ENCODE data around the gene PDLIM5. TPM values are rescaled to one million over a fixed set of nuclear protein-coding genes. Genes with fewer than 3 reads are reported as not detected.

PDLIM5 gene
- total RNA-seq, 1 experiment from 2014 or later, result 106 TPM

DNA sequence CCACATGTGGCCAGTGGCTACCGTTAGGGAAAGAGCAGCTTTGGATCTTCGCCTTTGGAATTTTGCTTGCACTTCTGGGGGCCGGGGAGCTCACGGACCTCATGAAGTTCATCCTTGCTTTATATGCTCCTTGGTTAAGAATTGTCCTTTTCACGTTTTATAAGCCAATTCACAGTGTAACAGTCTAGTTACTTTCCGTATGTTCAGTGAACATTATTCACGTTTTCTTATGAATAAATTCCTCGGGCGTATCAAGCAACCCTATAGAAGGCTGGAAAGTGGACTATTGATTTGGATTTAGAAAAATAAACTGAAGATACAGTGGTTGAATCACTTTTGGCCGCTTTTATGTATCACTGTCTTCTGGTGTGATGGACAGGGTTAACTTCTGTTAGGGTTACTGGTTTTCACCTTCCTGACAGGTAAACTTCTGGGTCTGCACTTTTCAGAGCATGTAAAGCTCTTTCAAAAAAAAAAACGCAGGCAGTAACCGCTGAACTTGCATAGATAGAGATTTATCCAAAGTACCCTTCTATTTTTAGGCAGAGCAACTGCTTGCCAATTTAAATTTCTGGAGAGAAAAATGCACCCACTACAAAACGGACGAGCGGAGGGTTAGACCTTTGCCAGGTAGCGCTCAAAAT is 569 bp upstream of the PDLIM5 start:
- TF ChIP-seq, protein P1, sequence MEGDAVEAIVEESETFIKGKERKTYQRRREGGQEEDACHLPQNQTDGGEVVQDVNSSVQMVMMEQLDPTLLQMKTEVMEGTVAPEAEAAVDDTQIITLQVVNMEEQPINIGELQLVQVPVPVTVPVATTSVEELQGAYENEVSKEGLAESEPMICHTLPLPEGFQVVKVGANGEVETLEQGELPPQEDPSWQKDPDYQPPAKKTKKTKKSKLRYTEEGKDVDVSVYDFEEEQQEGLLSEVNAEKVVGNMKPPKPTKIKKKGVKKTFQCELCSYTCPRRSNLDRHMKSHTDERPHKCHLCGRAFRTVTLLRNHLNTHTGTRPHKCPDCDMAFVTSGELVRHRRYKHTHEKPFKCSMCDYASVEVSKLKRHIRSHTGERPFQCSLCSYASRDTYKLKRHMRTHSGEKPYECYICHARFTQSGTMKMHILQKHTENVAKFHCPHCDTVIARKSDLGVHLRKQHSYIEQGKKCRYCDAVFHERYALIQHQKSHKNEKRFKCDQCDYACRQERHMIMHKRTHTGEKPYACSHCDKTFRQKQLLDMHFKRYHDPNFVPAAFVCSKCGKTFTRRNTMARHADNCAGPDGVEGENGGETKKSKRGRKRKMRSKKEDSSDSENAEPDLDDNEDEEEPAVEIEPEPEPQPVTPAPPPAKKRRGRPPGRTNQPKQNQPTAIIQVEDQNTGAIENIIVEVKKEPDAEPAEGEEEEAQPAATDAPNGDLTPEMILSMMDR (IDR thresholded peaks at IDR 0.05; ENCODE audit: insufficient read depth in 1 of 2, low read depth in 1 of 2, low read length in 1 of 2, severe bottlenecking in 1 of 2, unreplicated experiment in 1 of 2), result no peak
- DNase-seq, result no peak
- peaks cover 45% of the 10 kb centered on the region for H3K4me1 ChIP-seq
- peaks cover 15% of the 10 kb centered on the region for H3K36me3 Mint-ChIP-seq (ENCODE audit: insufficient read depth, unreplicated experiment)
- intact Hi-C loops (cut with micrococcal nuclease; ENCODE audit: unreplicated experiment), result loop anchor here (1.0 to 2.0 kb wide), 2 partner anchors 22 to 38 kb away; no protein-coding TSS in a partner anchor
- H3K36me3 ChIP-seq (ENCODE audit: control insufficient read depth, insufficient read depth, low read length), result no peaks in the 10 kb centered on the region
- peak overlapping the region; percentile 61 for H3K27ac Mint-ChIP-seq (ENCODE audit: unreplicated experiment)
- H3K27me3 Mint-ChIP-seq (ENCODE audit: insufficient read depth, unreplicated experiment), result no peaks in the 10 kb centered on the region
- BruUV-seq (replicated peaks), result no TSS peak
- ChIA-PET CTCF (no interaction called here), POLR2A (interaction anchor here (0.6 kb wide), 1 partner anchor 126 kb away, joined by 5 read pairs; no protein-coding TSS in a partner anchor)
- peak overlapping the region; percentile 85 for H3K4me3 Mint-ChIP-seq (ENCODE audit: unreplicated experiment)
- H3K4me1 Mint-ChIP-seq (ENCODE audit: low read depth, unreplicated experiment), result peaks cover 41% of the 10 kb centered on the region
- no peaks in the 10 kb centered on the region for H3K27me3 ChIP-seq (replicated peaks; ENCODE audit: control insufficient read depth, insufficient read depth, low read length)
- H3K4me3 ChIP-seq (ENCODE audit: low read depth, low read length), result peak overlapping the region; percentile 79
- H3K9me3 ChIP-seq, result no peaks in the 10 kb centered on the region
- H3K9me3 Mint-ChIP-seq (ENCODE audit: unreplicated experiment), result no peaks in the 10 kb centered on the region

DNA sequence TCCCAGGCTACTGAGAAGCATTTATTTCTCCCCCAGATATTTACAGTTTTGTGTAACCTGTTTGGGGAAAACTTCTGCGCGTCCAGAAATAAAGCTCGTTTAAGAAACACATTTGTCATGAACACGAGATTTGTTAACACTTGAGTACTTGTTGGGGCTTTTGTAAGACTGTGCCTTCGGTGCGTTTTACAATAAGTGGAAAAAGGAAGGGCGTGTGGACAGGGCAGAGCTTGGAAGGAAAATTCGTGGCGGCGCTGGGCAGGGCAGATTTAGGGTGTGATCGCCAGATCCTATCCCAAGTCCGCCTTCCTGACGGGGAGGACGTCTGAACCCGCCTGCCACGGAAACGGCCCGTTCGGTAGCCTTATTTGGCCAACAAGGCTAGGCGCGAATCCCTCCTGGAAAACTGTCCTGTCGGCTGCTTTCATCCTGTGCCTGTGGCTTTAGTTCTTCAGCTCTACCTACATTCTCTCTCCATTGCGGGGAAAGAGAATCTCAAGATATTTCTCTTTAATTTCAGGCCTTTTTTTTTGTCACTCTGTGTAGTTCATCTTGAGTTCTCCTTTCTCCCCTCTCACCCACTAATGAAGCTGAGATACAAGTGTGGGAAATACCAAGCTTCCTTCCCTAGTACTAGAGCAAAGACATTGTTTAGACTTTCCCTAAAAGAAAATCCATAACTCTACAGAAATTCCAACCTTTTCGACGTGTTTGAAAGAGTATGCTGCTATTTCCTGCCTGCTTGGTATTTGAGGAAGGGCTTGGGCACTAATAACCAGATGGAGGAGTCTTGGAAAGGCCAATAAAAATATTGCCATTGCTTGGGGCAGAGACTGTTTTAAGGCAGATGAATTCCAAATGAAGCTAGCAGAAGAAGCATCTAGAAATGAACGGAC is 982 bp downstream of the PDLIM5 start:
- intact Hi-C loops (cut with micrococcal nuclease; ENCODE audit: unreplicated experiment), result loop anchor here (1.0 kb wide), 1 partner anchor 144 kb away; no protein-coding TSS in a partner anchor
- Mint-ChIP-seq H3K4me1 (ENCODE audit: low read depth, unreplicated experiment) (peaks cover 31% of the 10 kb centered on the region), H3K4me3 (ENCODE audit: unreplicated experiment) (peak overlapping the region; percentile 85), H3K9me3 (ENCODE audit: unreplicated experiment) (no peaks in the 10 kb centered on the region), H3K36me3 (ENCODE audit: insufficient read depth, unreplicated experiment) (peaks cover 15% of the 10 kb centered on the region), H3K27ac (ENCODE audit: unreplicated experiment) (peak overlapping the region; percentile 61), H3K27me3 (ENCODE audit: insufficient read depth, unreplicated experiment) (no peaks in the 10 kb centered on the region)
- CTCF ChIA-PET, result no interaction called here
- Histone ChIP-seq H3K4me1 (peaks cover 45% of the 10 kb centered on the region), H3K4me3 (ENCODE audit: low read depth, low read length) (peak overlapping the region; percentile 79), H3K9me3 (no peaks in the 10 kb centered on the region), H3K36me3 (ENCODE audit: control insufficient read depth, insufficient read depth, low read length) (no peaks in the 10 kb centered on the region), H3K27me3 (replicated peaks; ENCODE audit: control insufficient read depth, insufficient read depth, low read length) (no peaks in the 10 kb centered on the region)
- peak; percentile 66 to 74 for DNase-seq
- BruUV-seq (replicated peaks), result TSS peak; percentile 92
- POLR2A ChIA-PET, result no interaction called here
- TF ChIP-seq, protein P1 (IDR thresholded peaks at IDR 0.05; ENCODE audit: insufficient read depth in 1 of 2, low read depth in 1 of 2, low read length in 1 of 2, severe bottlenecking in 1 of 2, unreplicated experiment in 1 of 2), result no peak

DNA sequence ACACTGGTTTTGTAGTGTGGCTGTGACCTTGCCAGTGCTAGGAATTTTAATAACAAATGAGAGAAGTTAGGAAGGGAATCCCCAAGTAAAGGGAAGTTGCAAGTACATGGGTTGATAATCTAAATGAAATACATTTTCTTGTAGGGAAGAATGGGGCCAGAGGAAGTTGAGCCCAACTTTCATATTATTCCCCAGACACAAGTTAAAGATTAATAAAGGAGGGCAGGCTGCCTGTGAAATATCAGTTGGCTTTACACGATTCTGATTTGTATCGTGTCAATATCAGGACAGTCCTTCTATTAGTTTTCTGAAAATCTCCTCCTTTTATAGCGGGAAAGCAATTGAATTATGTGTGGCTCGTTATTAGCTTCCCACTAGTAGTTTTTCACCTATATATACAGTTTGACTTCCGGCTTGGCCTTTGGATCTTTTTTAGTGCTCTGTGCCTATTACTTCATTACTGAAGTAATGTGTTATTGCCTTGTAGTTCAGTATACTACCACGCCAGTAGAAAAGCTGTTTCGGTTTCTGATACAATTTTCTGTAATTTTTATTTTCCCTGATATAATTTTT is 1.7 kb downstream of the PDLIM5 start:
- intact Hi-C loops (cut with micrococcal nuclease; ENCODE audit: unreplicated experiment), result loop anchor here (1.0 kb wide), 1 partner anchor 143 kb away; no protein-coding TSS in a partner anchor
- no peaks in the 10 kb centered on the region for H3K27me3 Mint-ChIP-seq (ENCODE audit: insufficient read depth, unreplicated experiment)
- CTCF ChIA-PET, result no interaction called here

More for the DNA sequence above, 1.7 kb downstream of the PDLIM5 start:
- POLR2A ChIA-PET, result no interaction called here
- no TSS peak for BruUV-seq (replicated peaks)
- Mint-ChIP-seq H3K9me3 (ENCODE audit: unreplicated experiment) (no peaks in the 10 kb centered on the region), H3K4me1 (ENCODE audit: low read depth, unreplicated experiment) (peaks cover 24% of the 10 kb centered on the region), H3K36me3 (ENCODE audit: insufficient read depth, unreplicated experiment) (peaks cover 15% of the 10 kb centered on the region), H3K27ac (ENCODE audit: unreplicated experiment) (peak overlapping the region; percentile 61), H3K4me3 (ENCODE audit: unreplicated experiment) (peak overlapping the region; percentile 85)
- H3K9me3 ChIP-seq, result no peaks in the 10 kb centered on the region
- H3K4me1 ChIP-seq, result peaks cover 45% of the 10 kb centered on the region
- H3K4me3 ChIP-seq (ENCODE audit: low read depth, low read length), result peak overlapping the region; percentile 79
- no peaks in the 10 kb centered on the region for H3K27me3 ChIP-seq (replicated peaks; ENCODE audit: control insufficient read depth, insufficient read depth, low read length)
- H3K36me3 ChIP-seq (ENCODE audit: control insufficient read depth, insufficient read depth, low read length), result no peaks in the 10 kb centered on the region
- peak in 1 of 2 experiments; percentile 11 for DNase-seq
- TF ChIP-seq, protein P1 (IDR thresholded peaks at IDR 0.05; ENCODE audit: insufficient read depth in 1 of 2, low read depth in 1 of 2, low read length in 1 of 2, severe bottlenecking in 1 of 2, unreplicated experiment in 1 of 2), result no peak

All from Caco-2 (cell line).